GM12878 (cell line): ENCODE measurements around the gene WEE2. TPM values are rescaled to one million over a fixed set of nuclear protein-coding genes. Genes with fewer than 3 reads are reported as not detected.

Experiments
- NKRF ChIP-seq: fragments of 450-650 bp; conservative IDR thresholded peaks from 2 replicates; pipeline ENCODE4 v1.6.1; 2017; ENCODE audit warnings: mild to moderate bottlenecking, moderate library complexity
- REST ChIP-seq: IDR thresholded peaks from 2 replicates; pipeline ENCODE4 v1.6.1; 2012; ENCODE audit warnings: mild to moderate bottlenecking, low read depth, low read length
- SIN3A ChIP-seq: IDR thresholded peaks from 2 replicates; pipeline ENCODE4 v1.6.1; 2012; ENCODE audit warnings: low read depth, low read length, improper control_type of control experiment
- SIX5 ChIP-seq: IDR thresholded peaks from 2 replicates; pipeline ENCODE4 v1.6.1; 2011; ENCODE audit warnings: mild to moderate bottlenecking, low read depth, low read length, moderate library complexity; ENCODE audit not compliant: severe bottlenecking
- SP1 ChIP-seq: IDR thresholded peaks from one replicate; pipeline ENCODE4 v1.6.1; 2011; ENCODE audit warnings: low read depth, low read length
- SRF ChIP-seq, 2 experiments: IDR thresholded peaks; 2 replicates each; pipeline ENCODE4 v1.6.1; 2011; ENCODE audit warnings: low read depth in 2 of 2, low read length in 2 of 2, mild to moderate bottlenecking in 1 of 2, moderate library complexity in 1 of 2
- polyA plus RNA-seq, 11 experiments: library from polyadenylated mRNA; depleted of rRNA in 4 of 11; unstranded in 6 of 11; stranded (reverse) in 5 of 11; fragments of >200 nt; fragmentation: Nextera tagmentation in 4 of 11; fragmentation: Illumina TruSeq in 1 of 11; extraction: Ambion mirVana in 4 of 11; extraction: Trizol in 1 of 11; gene quantifications; 1 replicate in 1 of 11; 2 replicates in 10 of 11; pipeline versions ENCODE4 v1.2.1 to v1.2.3, GENCODE V29; 2011 to 2016; ENCODE audit warnings: inconsistent platforms in 2 of 11, missing spikeins in 2 of 11, low read depth in 1 of 11
- total RNA-seq, 4 experiments: library from RNA; depleted of rRNA in 3 of 4; stranded (reverse); fragments of >200 nt in 3 of 4; fragmentation: Illumina TruSeq in 1 of 4; extraction: Trizol in 1 of 4; gene quantifications; 2 replicates each; pipeline versions ENCODE4 v1.2.1 to v1.2.3, GENCODE V29; 2013 to 2021

WEE2 gene
- total and polyA plus RNA-seq, 10 of the 15 experiments (the other 5 are each of a cell fraction or from before 2014, with no cell fraction given), result 0.02 to 0.03 (median 0.03) TPM; not detected in 7

GRCh38 chr7:141702047-141702567, 6.0 kb upstream of the WEE2 start, which contains the start of gene DENND11 (continued):
- TF ChIP-seq REST, result no peak
- no peak for TF ChIP-seq SP1
- no peak for TF ChIP-seq NKRF
- no peak for TF ChIP-seq SIN3A
- no peak for TF ChIP-seq SRF (IDR thresholded peaks at IDR 0.05; ENCODE audit: low read depth in 2 of 2, low read length in 2 of 2)
- TF ChIP-seq SIX5, result no peak
